IMR-90 (cell line): Measurements from ENCODE around the gene ZNF579.

Source experiments
- CTCF ChIP-seq: conservative IDR thresholded peaks from 2 replicates; pipeline ENCODE4 v1.5.1; 2012; ENCODE audit warnings: mild to moderate bottlenecking, low read depth, low read length, improper control_type of control experiment
- MXI1 ChIP-seq: IDR thresholded peaks from 2 replicates; pipeline ENCODE4 v1.6.1; 2012; ENCODE audit warnings: low read depth, mild to moderate bottlenecking, low read length, moderate library complexity, borderline replicate concordance
- RAD21 ChIP-seq: IDR thresholded peaks from 2 replicates; pipeline ENCODE4 v1.6.1; 2012; ENCODE audit warnings: low read length, improper control_type of control experiment

- TF ChIP-seq CTCF, result no peak
- TF ChIP-seq RAD21, result no peak
- no peak for TF ChIP-seq MXI1
These were observed 14.4 kb upstream of the ZNF579 start for GRCh38 chr19:55594996-55595545.
